A549 (cell line): ENCODE data around the gene ADD1. TPM values are rescaled to one million over a fixed set of nuclear protein-coding genes. Genes with fewer than 3 reads are reported as not detected.

Experiments used
- ATAC-seq, 2 experiments: fragments of 200-7000 bp in 1 of 2; fragments of >200 bp in 1 of 2; cut with Nextera tagmentation in 1 of 2; cut with Tn5 transposase in 1 of 2; 3 replicates each; pipeline versions ENCODE4 v1.8.0 to v1.9.1; 2018 to 2020; ENCODE audit warnings: mild to moderate bottlenecking in 1 of 2, moderate library complexity in 1 of 2
- CTCF ChIA-PET: fragments of 300-600 bp; sonication (Branson Sonifier 250); formaldehyde crosslinking; extraction: SDS; loops from one replicate; lab custom pipeline; 2021; ENCODE audit warnings: antibody characterized with exemption, inconsistent platforms; lab: Yijun Ruan, JAX
- POLR2A ChIA-PET: fragments of 350-600 bp; formaldehyde crosslinking; extraction: SDS; loops from one replicate; lab custom pipeline; 2021; ENCODE audit warnings: antibody characterized with exemption, inconsistent platforms; lab: Yijun Ruan, JAX
- DNase-seq, 2 experiments: peaks; one replicate each; pipeline versions ENCODE4 v3.0.0 to v3.0.0-alpha.2; 2011 to 2016; ENCODE audit warnings: low read depth in 1 of 2, low spot score in 1 of 2
- FAIRE-seq: peaks from 2 replicates; lab custom pipeline; 2011; peaks lifted over from hg19 to GRCh38; lab: Jason Lieb, UNC
- H3K27ac ChIP-seq, 2 experiments: fragments of >200 bp; sonication (Bioruptor Twin); formaldehyde crosslinking; 3 replicates each; pipeline ENCODE4 v1.5.1; 2016 to 2017
- H3K4me1 ChIP-seq: fragments of >200 bp; sonication (Bioruptor Twin); formaldehyde crosslinking; 3 replicates; pipeline ENCODE4 v1.6.1; 2016
- H3K4me2 ChIP-seq: fragments of >200 bp; sonication (Bioruptor Twin); formaldehyde crosslinking; 3 replicates; pipeline ENCODE4 v1.6.1; 2016
- H3K4me3 ChIP-seq: fragments of >200 bp; sonication (Bioruptor Twin); formaldehyde crosslinking; 3 replicates; pipeline ENCODE4 v1.5.1; 2016
- H3K9me3 ChIP-seq: fragments of >200 bp; sonication (Bioruptor Twin); formaldehyde crosslinking; 3 replicates; pipeline ENCODE4 v1.6.1; 2016
- CBX2 ChIP-seq: fragments of 200-600 bp; sonication (generic); IDR thresholded peaks from 2 replicates; pipeline ENCODE4 v1.6.1; 2016; ENCODE audit warnings: low read depth, mild to moderate bottlenecking, borderline replicate concordance
- CEBPB ChIP-seq, 2 experiments: fragments of >200 bp in 1 of 2; sonication (Bioruptor Twin) in 1 of 2; formaldehyde crosslinking in 1 of 2; IDR thresholded peaks; 2 replicates each; pipeline ENCODE4 v1.6.1; 2012 to 2016
- CHD2 ChIP-seq: fragments of 150-350 bp; IDR thresholded peaks from 2 replicates; pipeline ENCODE4 v1.6.1; 2014; ENCODE audit warnings: low read length; ENCODE audit not compliant: partially characterized antibody
- CHD4 ChIP-seq: fragments of 200-600 bp; sonication (generic); IDR thresholded peaks from 2 replicates; pipeline ENCODE4 v1.6.1; 2016; ENCODE audit warnings: antibody characterized with exemption, mild to moderate bottlenecking, borderline replicate concordance
- ELK1 ChIP-seq: fragments of 150-350 bp; IDR thresholded peaks from 2 replicates; pipeline ENCODE4 v1.6.1; 2014; ENCODE audit warnings: low read depth, mild to moderate bottlenecking, low read length
- FOSL2 ChIP-seq, 2 experiments: fragments of 450-650 bp in 1 of 2; fragments of >200 bp in 1 of 2; sonication (Bioruptor Twin) in 1 of 2; formaldehyde crosslinking; IDR thresholded peaks; 2 replicates each; pipeline versions ENCODE4 v1.5.0 to v1.6.1; 2016 to 2020; ENCODE audit warnings: mild to moderate bottlenecking in 1 of 2, moderate library complexity in 1 of 2
- FOXS1 ChIP-seq: fragments of 250-450 bp; sonication (Bioruptor Pico); IDR thresholded peaks from 2 replicates; pipeline ENCODE4 v1.5.0; 2020; ENCODE audit warnings: mild to moderate bottlenecking, moderate library complexity
- GATA3 ChIP-seq: IDR thresholded peaks from 2 replicates; pipeline ENCODE4 v1.6.1; 2012; ENCODE audit warnings: borderline replicate concordance
- HOXA7 ChIP-seq: fragments of 250-450 bp; sonication (Bioruptor Pico); IDR thresholded peaks from 2 replicates; pipeline ENCODE4 v1.5.0; 2020; ENCODE audit warnings: mild to moderate bottlenecking, moderate library complexity
- JUN ChIP-seq, 2 experiments: fragments of >200 bp; sonication (Bioruptor Twin); formaldehyde crosslinking; IDR thresholded peaks; 2 replicates in 1 of 2; 3 replicates in 1 of 2; pipeline ENCODE4 v1.6.1; 2016 to 2017
- KDM1A ChIP-seq: fragments of 200-600 bp; sonication (generic); IDR thresholded peaks from 2 replicates; pipeline ENCODE4 v1.6.1; 2016; ENCODE audit warnings: low read depth, mild to moderate bottlenecking
- MAFK ChIP-seq: fragments of 450-650 bp; IDR thresholded peaks from 2 replicates; pipeline ENCODE4 v1.6.1; 2014; ENCODE audit not compliant: partially characterized antibody
- MAX ChIP-seq: IDR thresholded peaks from 2 replicates; pipeline ENCODE4 v1.6.1; 2012
- MAZ ChIP-seq: fragments of 150-350 bp; IDR thresholded peaks from 2 replicates; pipeline ENCODE4 v1.6.1; 2014; ENCODE audit warnings: antibody characterized with exemption, low read depth, low read length, borderline replicate concordance
- NPAS2 ChIP-seq: fragments of 250-450 bp; sonication (Bioruptor Pico); IDR thresholded peaks from 2 replicates; pipeline ENCODE4 v1.8.0; 2022; ENCODE audit warnings: mild to moderate bottlenecking, moderate library complexity, borderline replicate concordance
- POLR2AphosphoS2 ChIP-seq: conservative IDR thresholded peaks from 2 replicates; pipeline ENCODE4 v1.6.1; 2012; ENCODE audit warnings: low read length, improper control_type of control experiment, inconsistent platforms
- RAD21 ChIP-seq, 2 experiments: fragments of >200 bp in 1 of 2; sonication (Bioruptor Twin) in 1 of 2; formaldehyde crosslinking in 1 of 2; IDR thresholded peaks in 1 of 2; conservative IDR thresholded peaks in 1 of 2; 2 replicates in 1 of 2; 3 replicates in 1 of 2; pipeline ENCODE4 v1.6.1; 2012 to 2018; ENCODE audit warnings: inconsistent platforms in 1 of 2
- RARB ChIP-seq: fragments of 250-450 bp; sonication (Bioruptor Pico); IDR thresholded peaks from 2 replicates; pipeline ENCODE4 v1.8.0; 2021; ENCODE audit warnings: mild to moderate bottlenecking, moderate library complexity
- SMC3 ChIP-seq: fragments of >200 bp; sonication (Bioruptor Twin); formaldehyde crosslinking; IDR thresholded peaks from 3 replicates; pipeline ENCODE4 v1.6.1; 2018; ENCODE audit warnings: inconsistent platforms
- USF2 ChIP-seq: fragments of 450-650 bp; IDR thresholded peaks from 2 replicates; pipeline ENCODE4 v1.6.1; 2014; ENCODE audit warnings: antibody characterized with exemption
- WGBS: methylation state at CpG from one replicate; pipeline ENCODE4 v1.1.6; 2017; ENCODE audit errors: missing lambda C conversion rate; 5-methylcytosine and 5-hydroxymethylcytosine counted together
- polyA plus RNA-seq, 4 experiments: library from polyadenylated mRNA; depleted of rRNA in 3 of 4; stranded (reverse); fragments of >200 nt; fragmentation: RNase III in 1 of 4; extraction: RNeasy Plus Mini Kit Qiagen cat#74134 plus additional on column Dnase treatment in 1 of 4; gene quantifications; 2 replicates in 3 of 4; 3 replicates in 1 of 4; pipeline ENCODE4 v1.2.3, GENCODE V29; 2011 to 2017
- TF ChIP-seq, protein P1 (sequence below): fragments of >200 bp; sonication (Bioruptor Twin); formaldehyde crosslinking; IDR thresholded peaks from 3 replicates; pipeline ENCODE4 v1.6.1; 2016
- TF ChIP-seq, protein P2 (sequence below): fragments of >200 bp; sonication (Bioruptor Twin); formaldehyde crosslinking; IDR thresholded peaks from 2 replicates; pipeline ENCODE4 v1.6.1; 2016
- TF ChIP-seq, protein P3 (sequence below): fragments of >200 bp; sonication (Bioruptor Twin); formaldehyde crosslinking; IDR thresholded peaks from 3 replicates; pipeline ENCODE4 v1.5.1; 2016

Gene ADD1
- polyA plus RNA-seq, 2 of the 4 experiments (the other 2 are of a cell fraction): 59.7 to 60.3 TPM

DNA sequence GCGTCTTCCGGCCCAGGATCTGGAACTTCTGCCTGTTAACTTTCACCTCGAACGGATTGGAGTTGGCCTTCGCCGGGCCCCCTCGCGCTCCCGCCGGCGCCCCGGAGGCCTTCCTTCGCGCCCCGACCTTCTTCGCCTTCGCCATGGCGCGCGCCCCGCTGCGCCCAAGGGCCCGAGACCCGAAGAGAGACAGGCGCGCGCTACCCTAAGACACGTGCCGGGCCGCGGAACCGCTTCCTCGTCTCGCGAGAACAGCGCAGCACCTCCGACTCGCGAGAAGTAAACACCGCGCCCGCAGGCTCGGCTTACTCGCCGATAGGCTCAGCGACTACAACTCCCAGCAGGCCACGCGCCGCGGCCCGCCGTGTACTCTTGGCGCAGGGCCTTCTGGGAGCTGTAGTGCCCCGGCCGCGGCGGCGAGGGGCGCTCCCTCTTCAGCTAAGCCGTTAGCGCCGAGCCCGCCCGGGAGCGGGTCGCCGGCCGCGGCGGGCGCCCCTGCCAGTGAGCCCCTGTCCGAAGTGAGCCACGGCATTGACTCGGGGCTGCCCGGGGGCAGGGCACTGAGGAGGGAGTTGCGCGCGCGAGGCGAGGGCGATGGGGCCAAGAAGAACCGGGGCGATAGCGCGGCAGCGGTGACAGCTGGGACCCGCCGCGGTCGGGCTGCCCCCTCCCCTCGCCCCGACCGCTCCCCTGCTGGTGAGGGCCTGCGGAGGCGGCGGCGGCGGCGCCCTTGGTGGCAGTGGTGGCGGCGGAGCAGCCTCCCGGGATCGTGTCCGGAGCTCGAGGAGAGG is 119.7 kb downstream of the ADD1 start, which contains the start of the genes GRK4 and NOP14 (continued):
- TF ChIP-seq ELK1 (no peak), FOSL2 (IDR thresholded peaks at IDR 0.05) (no peak), FOSL2 (CRISPR knock-in tag; IDR thresholded peaks at IDR 0.05) (no peak), MAX (peak; percentile 99), CHD4 (no peak), HOXA7 (CRISPR knock-in tag) (no peak)

DNA sequence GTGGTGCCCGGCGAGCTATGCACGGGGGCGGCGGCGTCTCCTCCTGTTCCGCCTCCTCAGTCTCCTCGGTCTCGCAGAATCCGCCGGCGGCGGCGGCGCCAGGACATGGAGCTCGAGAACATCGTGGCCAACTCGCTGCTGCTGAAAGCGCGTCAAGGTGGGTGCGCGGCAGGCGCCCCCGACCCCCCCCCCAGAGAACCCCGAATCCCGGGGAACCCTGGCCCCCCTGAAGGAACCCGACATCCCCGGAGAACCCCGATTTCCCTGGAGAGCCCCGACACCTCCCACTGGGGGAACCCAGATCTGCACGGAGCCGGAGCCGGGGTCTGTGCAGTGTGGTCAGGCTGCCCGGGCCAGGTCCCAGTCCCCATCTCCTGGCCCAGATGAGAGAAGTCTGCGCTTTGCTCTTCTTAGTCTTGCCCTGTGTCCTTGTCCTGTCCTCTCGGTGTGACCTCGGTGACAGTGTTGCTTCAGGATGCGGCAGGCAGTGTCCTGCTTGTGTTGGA is 120.4 kb downstream of the ADD1 start:
- no peaks in the 10 kb centered on the region for H3K9me3 ChIP-seq
- peak overlapping the region; percentile 98 for H3K4me3 ChIP-seq
- peak in 1 of 2 experiments; percentile 48; a peak in 3 of 6 replicates for ATAC-seq
- peak in 1 of 2 experiments; percentile 28 for DNase-seq
- WGBS: 53% methylated on average over 3 of the region's 38 CpGs
- H3K4me1 ChIP-seq: peaks cover 8% of the 10 kb centered on the region; the same call in 1 of the 3 replicates
- peak overlapping the region; percentile 88 for H3K4me2 ChIP-seq
- ChIA-PET POLR2A (interaction anchor here (0.6 to 1.3 kb wide), 3 partner anchors 10 to 29 kb away, joined by 4 to 10 read pairs (median 7); no protein-coding TSS in a partner anchor), CTCF (interaction anchor here (1.1 to 2.9 kb wide), 4 partner anchors 10 to 73 kb away, joined by 3 to 9 read pairs (median 4); no protein-coding TSS in a partner anchor)
- peak overlapping the region; percentile 72 to 99 for H3K27ac ChIP-seq
- TF ChIP-seq KDM1A (no peak), GATA3 (no peak), NPAS2 (CRISPR knock-in tag) (no peak), CBX2 (no peak), SMC3 (no peak), USF2 (no peak), POLR2AphosphoS2 (no peak), JUN (IDR thresholded peaks at IDR 0.05) (no peak)
- FAIRE-seq: no peak

DNA sequence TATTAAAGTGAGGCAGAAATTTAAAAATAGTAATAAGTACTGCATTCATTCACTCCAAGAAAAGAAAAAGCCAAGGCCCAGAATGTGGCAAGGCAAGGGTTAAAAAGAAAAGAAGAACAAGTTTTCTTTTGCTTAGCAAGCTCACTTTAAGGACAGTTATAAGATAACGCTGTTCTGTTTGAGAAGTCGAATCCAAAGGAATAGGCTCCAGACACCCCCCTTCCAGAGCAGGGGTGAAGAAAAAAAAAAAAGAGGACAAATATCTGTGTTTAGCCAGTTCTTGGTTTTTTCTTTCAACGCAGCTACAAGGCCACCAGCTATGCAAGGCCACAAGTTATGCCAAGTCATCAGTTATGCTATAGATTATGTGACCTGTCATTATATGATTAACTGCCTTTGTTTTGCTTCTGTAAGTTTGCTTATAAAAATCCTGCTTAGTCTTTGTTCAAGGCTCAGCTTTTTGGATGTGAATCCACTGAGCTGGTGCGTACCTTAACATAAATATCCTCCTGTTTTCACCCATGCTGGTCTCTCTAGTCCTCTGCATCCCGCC is 121.1 kb downstream of the ADD1 start:
- Histone ChIP-seq H3K4me2 (peak overlapping the region; percentile 88; the same call in 2 of the 3 replicates), H3K27ac (no peak overlapping the region), H3K4me3 (no peak overlapping the region), H3K4me1 (peaks cover 8% of the 10 kb centered on the region; the same call in 1 of the 3 replicates)
- ChIA-PET POLR2A (no interaction called here), CTCF (interaction anchor here (1.1 to 2.9 kb wide), 4 partner anchors 11 to 72 kb away, joined by 3 to 9 read pairs (median 4); no protein-coding TSS in a partner anchor)
- DNase-seq: no peak
- WGBS: 88% methylated on average over 5 of the region's 5 CpGs
- ATAC-seq: no peak
- TF ChIP-seq RARB (CRISPR knock-in tag): no peak
- no peak for TF ChIP-seq CHD2
- peak; percentile 76 for TF ChIP-seq MAFK
- TF ChIP-seq FOSL2 (IDR thresholded peaks at IDR 0.05): no peak
- no peak for TF ChIP-seq FOSL2 (CRISPR knock-in tag; IDR thresholded peaks at IDR 0.05)
- TF ChIP-seq, all 56 proteins: peak for 1
- no peaks in the 10 kb centered on the region for H3K9me3 ChIP-seq
- FAIRE-seq: no peak

GRCh38 chr4:2965262-2965661 is 121.6 kb downstream of the ADD1 start:
- POLR2A ChIA-PET: no interaction called here
- FAIRE-seq (no peak), DNase-seq (no peak), ATAC-seq (no peak)
- Histone ChIP-seq H3K4me1 (peaks cover 8% of the 10 kb centered on the region; the same call in 1 of the 3 replicates), H3K4me3 (no peak overlapping the region), H3K4me2 (no peak overlapping the region), H3K9me3 (no peaks in the 10 kb centered on the region), H3K27ac (no peak overlapping the region)
- CTCF ChIA-PET: interaction anchor here (1.1 to 2.9 kb wide), 3 partner anchors 11 to 13 kb away, joined by 5 to 9 read pairs (median 5); no protein-coding TSS in a partner anchor
- WGBS: 94% methylated on average over 16 of the region's 16 CpGs
- TF ChIP-seq, protein P1, sequence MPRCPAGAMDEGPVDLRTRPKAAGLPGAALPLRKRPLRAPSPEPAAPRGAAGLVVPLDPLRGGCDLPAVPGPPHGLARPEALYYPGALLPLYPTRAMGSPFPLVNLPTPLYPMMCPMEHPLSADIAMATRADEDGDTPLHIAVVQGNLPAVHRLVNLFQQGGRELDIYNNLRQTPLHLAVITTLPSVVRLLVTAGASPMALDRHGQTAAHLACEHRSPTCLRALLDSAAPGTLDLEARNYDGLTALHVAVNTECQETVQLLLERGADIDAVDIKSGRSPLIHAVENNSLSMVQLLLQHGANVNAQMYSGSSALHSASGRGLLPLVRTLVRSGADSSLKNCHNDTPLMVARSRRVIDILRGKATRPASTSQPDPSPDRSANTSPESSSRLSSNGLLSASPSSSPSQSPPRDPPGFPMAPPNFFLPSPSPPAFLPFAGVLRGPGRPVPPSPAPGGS: no peak
- TF ChIP-seq RAD21 (conservative IDR thresholded peaks at IDR 0.05 in 1 of 2, IDR thresholded peaks at IDR 0.05 in 1 of 2): no peak
- no peak for TF ChIP-seq FOXS1 (CRISPR knock-in tag)
- TF ChIP-seq CEBPB (IDR thresholded peaks at IDR 0.05): no peak
- TF ChIP-seq, protein P2, sequence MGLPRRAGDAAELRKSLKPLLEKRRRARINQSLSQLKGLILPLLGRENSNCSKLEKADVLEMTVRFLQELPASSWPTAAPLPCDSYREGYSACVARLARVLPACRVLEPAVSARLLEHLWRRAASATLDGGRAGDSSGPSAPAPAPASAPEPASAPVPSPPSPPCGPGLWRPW: no peak
- TF ChIP-seq MAZ: no peak
- TF ChIP-seq, protein P3, sequence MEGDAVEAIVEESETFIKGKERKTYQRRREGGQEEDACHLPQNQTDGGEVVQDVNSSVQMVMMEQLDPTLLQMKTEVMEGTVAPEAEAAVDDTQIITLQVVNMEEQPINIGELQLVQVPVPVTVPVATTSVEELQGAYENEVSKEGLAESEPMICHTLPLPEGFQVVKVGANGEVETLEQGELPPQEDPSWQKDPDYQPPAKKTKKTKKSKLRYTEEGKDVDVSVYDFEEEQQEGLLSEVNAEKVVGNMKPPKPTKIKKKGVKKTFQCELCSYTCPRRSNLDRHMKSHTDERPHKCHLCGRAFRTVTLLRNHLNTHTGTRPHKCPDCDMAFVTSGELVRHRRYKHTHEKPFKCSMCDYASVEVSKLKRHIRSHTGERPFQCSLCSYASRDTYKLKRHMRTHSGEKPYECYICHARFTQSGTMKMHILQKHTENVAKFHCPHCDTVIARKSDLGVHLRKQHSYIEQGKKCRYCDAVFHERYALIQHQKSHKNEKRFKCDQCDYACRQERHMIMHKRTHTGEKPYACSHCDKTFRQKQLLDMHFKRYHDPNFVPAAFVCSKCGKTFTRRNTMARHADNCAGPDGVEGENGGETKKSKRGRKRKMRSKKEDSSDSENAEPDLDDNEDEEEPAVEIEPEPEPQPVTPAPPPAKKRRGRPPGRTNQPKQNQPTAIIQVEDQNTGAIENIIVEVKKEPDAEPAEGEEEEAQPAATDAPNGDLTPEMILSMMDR: no peak
